ENCODE results near the gene CYLD.

The CYLD gene

DNA sequence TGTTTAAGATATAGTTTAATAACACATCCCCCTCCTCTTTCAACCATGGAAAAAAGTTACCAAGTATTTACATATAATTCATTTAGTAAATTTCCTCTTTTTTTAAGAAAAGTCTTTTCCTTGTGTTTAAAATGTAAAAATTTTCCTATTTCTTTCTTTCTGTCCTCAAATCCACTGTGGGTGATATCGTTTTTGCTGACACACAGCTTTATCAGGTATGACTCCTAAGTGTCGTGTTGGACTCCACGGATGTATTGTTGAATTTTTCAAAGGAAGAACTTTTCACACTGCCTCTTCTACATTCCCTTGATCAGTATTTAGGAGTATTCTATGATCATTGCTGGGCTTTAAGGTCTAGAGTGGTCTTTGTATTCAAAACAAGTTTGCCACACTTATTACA lies 33.1 kb downstream of the CYLD start:
- TF ChIP-seq CTCF (IDR thresholded peaks at IDR 0.05; ENCODE audit: low read length) (no peak), EZH2 (optimal IDR thresholded peaks at IDR 0.05; ENCODE audit: low read depth, low read length) (no peak), EZH2phosphoT487 (IDR thresholded peaks at IDR 0.05; ENCODE audit: low read length) (no peak)
- Histone ChIP-seq H3K27me3 (replicated peaks; ENCODE audit: insufficient read depth, low read length) (no peaks in the 10 kb centered on the region), H3K9me3 (replicated peaks; ENCODE audit: insufficient read depth, low read length) (no peaks in the 10 kb centered on the region), H3K9me2 (replicated peaks; ENCODE audit: insufficient read depth, low read length) (no peaks in the 10 kb centered on the region), H3F3A (ENCODE audit: insufficient read depth, low read length) (no peaks in the 10 kb centered on the region), H4K20me1 (ENCODE audit: insufficient read depth, low read length) (peaks cover 16% of the 10 kb centered on the region), H3K9ac (ENCODE audit: low read length) (no peak overlapping the region), H2AFZ (ENCODE audit: low read length) (no peak overlapping the region), H3K4me2 (ENCODE audit: low read depth, low read length) (no peak overlapping the region), H3K27ac (ENCODE audit: low read length) (no peak overlapping the region), H3K79me2 (ENCODE audit: low read length) (peaks cover 67% of the 10 kb centered on the region), H3K36me3 (replicated peaks; ENCODE audit: insufficient read depth, low read length) (peaks cover 1% of the 10 kb centered on the region; the same call in 1 of the 2 replicates), H3K4me3 (ENCODE audit: low read length) (no peak overlapping the region), H3K4me1 (ENCODE audit: low read length) (no peaks in the 10 kb centered on the region)
- no peak for DNase-seq

DNA sequence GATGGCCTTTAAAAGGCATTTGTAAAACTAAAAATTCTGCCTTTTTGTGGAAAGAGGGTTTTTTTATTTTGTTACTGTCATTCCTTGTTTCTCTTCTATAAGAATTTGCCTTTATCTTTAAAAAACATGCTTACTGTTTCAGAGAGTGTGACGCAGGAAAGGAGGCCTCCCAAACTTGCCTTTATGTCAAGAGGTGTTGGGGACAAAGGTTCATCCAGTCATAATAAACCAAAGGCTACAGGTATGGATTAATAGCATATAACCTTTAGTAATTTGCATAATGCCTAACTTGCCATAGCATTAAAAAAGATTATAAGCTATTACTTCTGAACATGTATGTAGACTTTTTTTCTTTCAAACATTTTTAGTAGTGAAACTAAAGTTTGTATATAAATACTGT lies 34.2 kb downstream of the CYLD start:
- H4K20me1 ChIP-seq (ENCODE audit: insufficient read depth, low read length): peaks cover 16% of the 10 kb centered on the region
- H3K9me2 ChIP-seq (replicated peaks; ENCODE audit: insufficient read depth, low read length): no peaks in the 10 kb centered on the region
- H3K9me3 ChIP-seq (replicated peaks; ENCODE audit: insufficient read depth, low read length): no peaks in the 10 kb centered on the region
- no peak overlapping the region for H2AFZ ChIP-seq (ENCODE audit: low read length)
- H3K9ac ChIP-seq (ENCODE audit: low read length): no peak overlapping the region
- TF ChIP-seq CTCF (IDR thresholded peaks at IDR 0.05; ENCODE audit: low read length) (no peak), EZH2phosphoT487 (IDR thresholded peaks at IDR 0.05; ENCODE audit: low read length) (no peak), EZH2 (optimal IDR thresholded peaks at IDR 0.05; ENCODE audit: low read depth, low read length) (no peak)
- H3K27me3 ChIP-seq (replicated peaks; ENCODE audit: insufficient read depth, low read length): no peaks in the 10 kb centered on the region
- no peaks in the 10 kb centered on the region for H3F3A ChIP-seq (ENCODE audit: insufficient read depth, low read length)
- H3K79me2 ChIP-seq (ENCODE audit: low read length): peaks cover 57% of the 10 kb centered on the region
- H3K4me2 ChIP-seq (ENCODE audit: low read depth, low read length): no peak overlapping the region
- H3K4me3 ChIP-seq (ENCODE audit: low read length): no peak overlapping the region
- no peak for DNase-seq
- H3K36me3 ChIP-seq (replicated peaks; ENCODE audit: insufficient read depth, low read length): peaks cover 3% of the 10 kb centered on the region; the same call in 1 of the 2 replicates
- no peaks in the 10 kb centered on the region for H3K4me1 ChIP-seq (ENCODE audit: low read length)
- H3K27ac ChIP-seq (ENCODE audit: low read length): no peak overlapping the region

GRCh38 chr16:50778284-50779163 lies 36.6 kb downstream of the CYLD start:
- H3K79me2 ChIP-seq (ENCODE audit: low read length): peaks cover 32% of the 10 kb centered on the region
- H3K9me2 ChIP-seq (replicated peaks; ENCODE audit: insufficient read depth, low read length): no peaks in the 10 kb centered on the region
- no peaks in the 10 kb centered on the region for H3K27me3 ChIP-seq (replicated peaks; ENCODE audit: insufficient read depth, low read length)
- H3K9me3 ChIP-seq (replicated peaks; ENCODE audit: insufficient read depth, low read length): no peaks in the 10 kb centered on the region
- H4K20me1 ChIP-seq (ENCODE audit: insufficient read depth, low read length): peaks cover 4% of the 10 kb centered on the region
- no peak overlapping the region for H3K9ac ChIP-seq (ENCODE audit: low read length)
- H3K4me2 ChIP-seq (ENCODE audit: low read depth, low read length): no peak overlapping the region
- 0 out of 2 replicates have a peak, but pooled peaks cover 3% of the 10 kb centered on the region for H3K36me3 ChIP-seq (replicated peaks; ENCODE audit: insufficient read depth, low read length)
- no peak overlapping the region for H2AFZ ChIP-seq (ENCODE audit: low read length)
- no peak for DNase-seq
- no peaks in the 10 kb centered on the region for H3K4me1 ChIP-seq (ENCODE audit: low read length)
- H3F3A ChIP-seq (ENCODE audit: insufficient read depth, low read length): no peaks in the 10 kb centered on the region
- TF ChIP-seq CTCF (IDR thresholded peaks at IDR 0.05; ENCODE audit: low read length) (no peak), EZH2 (optimal IDR thresholded peaks at IDR 0.05; ENCODE audit: low read depth, low read length) (no peak)
- H3K27ac ChIP-seq (ENCODE audit: low read length): no peak overlapping the region
- no peak overlapping the region for H3K4me3 ChIP-seq (ENCODE audit: low read length)

Data from MM.1S (cell line).